B cell (primary cell): ENCODE results near the gene RAB8A. TPM values are rescaled to one million over a fixed set of nuclear protein-coding genes. Genes with fewer than 3 reads are reported as not detected.

Experiments used
- ATAC-seq: fragments of 200-7000 bp; cut with Tn5 transposase; one replicate; pipeline ENCODE4 v1.10.0; 2021; ENCODE audit warnings: low read depth, mild to moderate bottlenecking, moderate number of reproducible peaks, moderate library complexity
- CTCF ChIA-PET: fragments of 350-600 bp; sonication (Branson Sonifier 250); formaldehyde crosslinking; loops from one replicate; lab custom pipeline; 2021; ENCODE audit warnings: antibody characterized with exemption, inconsistent platforms; lab: Charles Lee
- POLR2A ChIA-PET: fragments of 350-600 bp; sonication (Branson Sonifier 250); formaldehyde crosslinking; loops from one replicate; lab custom pipeline; 2021; ENCODE audit warnings: antibody characterized with exemption; lab: Charles Lee
- DNase-seq: peaks from one replicate; pipeline ENCODE4 v3.0.0; 2013
- H2AFZ ChIP-seq: 2 replicates; pipeline ENCODE4 v1.6.1; 2012; ENCODE audit warnings: mild to moderate bottlenecking, low read depth, low read length; ENCODE audit not compliant: insufficient read depth, poor library complexity, severe bottlenecking
- H3K27ac ChIP-seq, 2 donors: 1 replicate in 1 of 2; 2 replicates in 1 of 2; pipeline ENCODE4 v1.5.1; 2012 to 2013; ENCODE audit warnings: low read length in 2 of 2, mild to moderate bottlenecking in 2 of 2, moderate library complexity in 1 of 2
- H3K27me3 ChIP-seq, 4 experiments: fragments of 200-600 bp in 1 of 4; sonication (generic) in 1 of 4; replicated peaks in 1 of 4; 1 replicate in 2 of 4; 2 replicates in 2 of 4; pipeline versions ENCODE4 v1.6.1 to v1.7.0; 2013 to 2016; ENCODE audit warnings: low read length in 3 of 4, mild to moderate bottlenecking in 2 of 4, mixed read lengths in 1 of 4, moderate library complexity in 1 of 4; ENCODE audit not compliant: insufficient read depth in 4 of 4, control insufficient read depth in 3 of 4; ENCODE audit errors: control extremely low read depth in 1 of 4
- H3K36me3 ChIP-seq, 2 experiments: replicated peaks in 1 of 2; 1 replicate in 1 of 2; 2 replicates in 1 of 2; pipeline versions ENCODE4 v1.6.1 to v1.7.1; 2013; ENCODE audit warnings: low read length in 1 of 2; ENCODE audit not compliant: insufficient read depth in 2 of 2, control insufficient read depth in 1 of 2; ENCODE audit errors: control extremely low read depth in 1 of 2, extremely low read depth in 1 of 2
- H3K4me1 ChIP-seq, 2 donors: fragments of 200-600 bp in 1 of 2; sonication (generic) in 1 of 2; 1 replicate in 1 of 2; 2 replicates in 1 of 2; pipeline versions ENCODE4 v1.5.1 to v1.6.1; 2013 to 2017; ENCODE audit warnings: low read length in 2 of 2; ENCODE audit not compliant: control insufficient read depth in 2 of 2, insufficient read depth in 2 of 2
- H3K4me2 ChIP-seq: replicated peaks from 2 replicates; pipeline ENCODE3; 2012; ENCODE audit warnings: mild to moderate bottlenecking, low read depth, low read length; ENCODE audit not compliant: poor library complexity, severe bottlenecking
- H3K4me3 ChIP-seq, 5 experiments: fragments of 200-600 bp in 1 of 5; sonication (generic) in 1 of 5; 1 replicate in 3 of 5; 2 replicates in 2 of 5; pipeline versions ENCODE4 v1.5.1 to v1.7.0; 2011 to 2016; ENCODE audit warnings: low read length in 4 of 5, mild to moderate bottlenecking in 4 of 5, low read depth in 2 of 5, control low read depth in 1 of 5, moderate library complexity in 1 of 5; ENCODE audit not compliant: insufficient read depth in 1 of 5; ENCODE audit errors: control extremely low read depth in 1 of 5, extremely low read depth in 1 of 5
- H3K79me2 ChIP-seq: fragments of 200-600 bp; sonication (generic); one replicate; pipeline ENCODE4 v1.6.0; 2016; ENCODE audit warnings: low read length; ENCODE audit not compliant: control insufficient read depth, insufficient read depth
- H3K9ac ChIP-seq: fragments of 200-600 bp; sonication (generic); 2 replicates; pipeline ENCODE4 v1.6.1; 2017; ENCODE audit warnings: mild to moderate bottlenecking, low read length, moderate library complexity
- H3K9me3 ChIP-seq, 3 donors: one replicate each; pipeline versions ENCODE4 v1.6.1 to v1.7.1; 2013; ENCODE audit warnings: low read length in 2 of 3; ENCODE audit not compliant: control insufficient read depth in 2 of 3, insufficient read depth in 1 of 3; ENCODE audit errors: control extremely low read depth in 1 of 3
- H4K20me1 ChIP-seq: 2 replicates; pipeline ENCODE4 v1.6.0; 2012; ENCODE audit warnings: mild to moderate bottlenecking, low read length; ENCODE audit not compliant: insufficient read depth, control insufficient read depth, poor library complexity, severe bottlenecking
- H3K27ac Mint-ChIP-seq: one replicate; pipeline ENCODE4 v1.8.0; 2021; ENCODE audit warnings: mixed read lengths
- H3K27me3 Mint-ChIP-seq: one replicate; pipeline ENCODE4 v1.8.0; 2021; ENCODE audit warnings: mixed read lengths
- H3K4me1 Mint-ChIP-seq: one replicate; pipeline ENCODE4 v1.8.0; 2021; ENCODE audit warnings: mixed read lengths
- H3K4me3 Mint-ChIP-seq: one replicate; pipeline ENCODE4 v1.8.0; 2021; ENCODE audit warnings: mixed read lengths
- H3K9me3 Mint-ChIP-seq: one replicate; pipeline ENCODE4 v1.8.0; 2022; ENCODE audit warnings: mixed read lengths; ENCODE audit not compliant: insufficient read depth
- EZH2 ChIP-seq: IDR thresholded peaks from 2 replicates; pipeline ENCODE4 v1.6.1; 2012; ENCODE audit warnings: borderline replicate concordance, low read depth, mild to moderate bottlenecking, moderate library complexity, low read length; ENCODE audit not compliant: insufficient read depth, poor library complexity, severe bottlenecking
- WGBS: methylation state at CpG from one replicate; pipeline ENCODE4 v1.1.5; 2013; ENCODE audit warnings: missing lambda C conversion rate; ENCODE audit not compliant: insufficient coverage; 5-methylcytosine and 5-hydroxymethylcytosine counted together
- intact Hi-C: fragments of 100-400 bp; cut with micrococcal nuclease; formaldehyde crosslinking; loops from one replicate; pipeline ENCODE4 v1.10.0; 2022
- polyA plus RNA-seq: library from polyadenylated mRNA; depleted of rRNA; stranded (reverse); fragments of >200 nt; gene quantifications from 2 replicates; pipeline ENCODE4 v1.2.3, GENCODE V29; 2012
- total RNA-seq, 2 donors: library from RNA; stranded (reverse); fragments of 120-200 nt in 1 of 2; gene quantifications; 1 replicate in 1 of 2; 2 replicates in 1 of 2; pipeline versions ENCODE4 v1.2.3 to v1.2.4, GENCODE V29; 2013 to 2022
- TF ChIP-seq, protein P1 (sequence below): fragments of 200-600 bp; IDR thresholded peaks from one replicate; pipeline ENCODE4 v1.8.0; 2022; ENCODE audit warnings: antibody characterized with exemption, mild to moderate bottlenecking

Gene RAB8A
- total and polyA plus RNA-seq, 2 donors (not counting 1 experiment from before 2014, with no cell fraction given): 65.5 to 117 TPM

DNA sequence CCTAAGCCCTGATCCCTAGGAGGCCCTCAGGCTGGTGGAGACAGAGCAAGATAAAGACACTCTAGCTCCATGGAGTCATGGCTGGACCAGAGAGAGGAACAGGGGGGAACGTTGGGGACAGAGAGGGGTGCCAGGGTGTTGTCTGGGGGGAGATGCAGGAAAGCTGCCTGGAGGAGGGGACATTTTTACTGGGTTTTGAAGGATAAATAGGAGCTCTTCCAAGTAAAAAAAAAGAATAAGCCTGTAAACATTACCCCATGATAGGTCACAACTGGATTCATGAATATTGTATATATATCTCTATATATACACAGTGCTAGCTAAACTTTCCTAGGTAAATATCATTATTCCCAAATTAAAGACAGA, 32.5 kb downstream of the RAB8A start:
- no peaks in the 10 kb centered on the region for H3K27me3 Mint-ChIP-seq
- H3K27ac Mint-ChIP-seq: peak overlapping the region; percentile 100
- Histone ChIP-seq H3K9ac (peak overlapping the region; percentile 86), H3K27me3 (no peaks in the 10 kb centered on the region), H2AFZ (no peak overlapping the region), H3K36me3 (peaks cover 0 to 18% of the 10 kb centered on the region in 2 experiments), H3K4me3 (peak overlapping the region; percentile 73 to 94 (median 91)), H3K4me2 (peak overlapping the region; percentile 93), H4K20me1 (peaks cover 15% of the 10 kb centered on the region), H3K79me2 (peaks cover 59% of the 10 kb centered on the region), H3K27ac (peak overlapping the region; percentile 95 to 97), H3K9me3 (peaks cover 0 to 20% (median 0%) of the 10 kb centered on the region in 3 donors), H3K4me1 (peaks cover 76 to 99% of the 10 kb centered on the region in 2 donors)
- intact Hi-C loops: loop anchor here (5.0 kb wide), 3 partner anchors 183 to 443 kb away; no protein-coding TSS in a partner anchor
- no peak for ATAC-seq
- 0% methylated on average over 1 of the region's 1 CpG for WGBS
- ChIA-PET CTCF (interaction anchor here (0.7 to 8.5 kb wide), 16 partner anchors 9 to 297 kb away, joined by 3 to 63 read pairs (median 5); partner anchors contain the start of gene FAM32A), POLR2A (interaction anchor here (0.6 to 4.8 kb wide), 26 partner anchors 9 to 1880 kb away, joined by 3 to 54 read pairs (median 6); partner anchors contain the start of genes AP1M1, KLF2, RAB8A and TPM4)
- no peak for TF ChIP-seq EZH2
- peak overlapping the region; percentile 95 for H3K4me3 Mint-ChIP-seq
- peaks cover 79% of the 10 kb centered on the region for H3K4me1 Mint-ChIP-seq
- peak; percentile 50 for DNase-seq
- H3K9me3 Mint-ChIP-seq: no peaks in the 10 kb centered on the region

DNA sequence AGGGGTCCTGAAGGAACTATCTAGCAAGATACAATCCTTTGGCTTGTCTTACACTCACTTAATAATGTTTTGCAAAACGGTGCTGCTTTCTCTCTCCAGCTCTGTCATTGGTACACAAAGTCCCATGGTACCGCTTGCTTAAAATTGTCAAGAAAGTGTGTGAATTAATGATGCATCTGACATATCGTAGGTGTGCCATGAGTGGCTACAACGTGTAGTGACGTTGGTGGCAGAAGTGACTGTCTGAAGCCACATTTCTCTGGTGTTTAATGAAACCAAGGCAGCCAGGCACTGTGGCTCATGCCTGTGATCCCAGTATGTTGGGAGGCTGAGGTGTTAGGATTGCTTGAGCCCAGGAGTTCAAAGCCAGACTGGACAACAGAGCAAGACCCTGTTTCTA, 34.4 kb downstream of the RAB8A start:
- peaks cover 0 to 17% (median 0%) of the 10 kb centered on the region in 3 donors for H3K9me3 ChIP-seq
- H3K27me3 Mint-ChIP-seq: no peaks in the 10 kb centered on the region
- peak overlapping the region; percentile 86 for H3K9ac ChIP-seq
- peaks cover 73% of the 10 kb centered on the region for H3K4me1 Mint-ChIP-seq
- no peak overlapping the region for H2AFZ ChIP-seq
- peak overlapping the region; percentile 84 for H3K4me3 Mint-ChIP-seq
- ChIA-PET POLR2A (interaction anchor here (0.6 to 1.1 kb wide), 5 partner anchors 9 to 1159 kb away, joined by 3 to 8 read pairs (median 5); no protein-coding TSS in a partner anchor), CTCF (interaction anchor here (3.9 to 8.5 kb wide), 2 partner anchors 28 to 34 kb away, joined by 26 to 63 read pairs; no protein-coding TSS in a partner anchor)
- DNase-seq (no peak), ATAC-seq (no peak)
- peaks cover 0 to 36% of the 10 kb centered on the region in 2 experiments for H3K36me3 ChIP-seq
- peak overlapping the region in 1 of 2 donors; percentile 95 for H3K27ac ChIP-seq
- H3K4me1 ChIP-seq: peaks cover 78 to 97% of the 10 kb centered on the region in 2 donors
- TF ChIP-seq, protein P1, sequence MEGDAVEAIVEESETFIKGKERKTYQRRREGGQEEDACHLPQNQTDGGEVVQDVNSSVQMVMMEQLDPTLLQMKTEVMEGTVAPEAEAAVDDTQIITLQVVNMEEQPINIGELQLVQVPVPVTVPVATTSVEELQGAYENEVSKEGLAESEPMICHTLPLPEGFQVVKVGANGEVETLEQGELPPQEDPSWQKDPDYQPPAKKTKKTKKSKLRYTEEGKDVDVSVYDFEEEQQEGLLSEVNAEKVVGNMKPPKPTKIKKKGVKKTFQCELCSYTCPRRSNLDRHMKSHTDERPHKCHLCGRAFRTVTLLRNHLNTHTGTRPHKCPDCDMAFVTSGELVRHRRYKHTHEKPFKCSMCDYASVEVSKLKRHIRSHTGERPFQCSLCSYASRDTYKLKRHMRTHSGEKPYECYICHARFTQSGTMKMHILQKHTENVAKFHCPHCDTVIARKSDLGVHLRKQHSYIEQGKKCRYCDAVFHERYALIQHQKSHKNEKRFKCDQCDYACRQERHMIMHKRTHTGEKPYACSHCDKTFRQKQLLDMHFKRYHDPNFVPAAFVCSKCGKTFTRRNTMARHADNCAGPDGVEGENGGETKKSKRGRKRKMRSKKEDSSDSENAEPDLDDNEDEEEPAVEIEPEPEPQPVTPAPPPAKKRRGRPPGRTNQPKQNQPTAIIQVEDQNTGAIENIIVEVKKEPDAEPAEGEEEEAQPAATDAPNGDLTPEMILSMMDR: no peak
- no peak for TF ChIP-seq EZH2
- intact Hi-C loops: no loop called here
- peak overlapping the region; percentile 87 for H3K27ac Mint-ChIP-seq
- H3K4me2 ChIP-seq: peak overlapping the region; percentile 93
- H3K79me2 ChIP-seq: peaks cover 71% of the 10 kb centered on the region
- H4K20me1 ChIP-seq: peaks cover 27% of the 10 kb centered on the region
- no peaks in the 10 kb centered on the region for H3K9me3 Mint-ChIP-seq
- H3K27me3 ChIP-seq: no peaks in the 10 kb centered on the region
- H3K4me3 ChIP-seq: peak overlapping the region; percentile 28 to 94 (median 47)
- WGBS: 51% methylated on average over 4 of the region's 5 CpGs
